HepG2 (cell line): Measurements from ENCODE around the gene NFATC2. TPM values are rescaled to one million over a fixed set of nuclear protein-coding genes. Genes with fewer than 3 reads are reported as not detected.
A peak's percentile ranks its signal among the peaks of the same experiment; 100 is the strongest.

ENCODE experiments used
- EZH2 ChIP-seq: conservative IDR thresholded peaks from 2 replicates; pipeline ENCODE4 v1.6.1; 2012; ENCODE audit warnings: mild to moderate bottlenecking, low read depth, low read length, moderate library complexity
- FOXP1 ChIP-seq, 2 experiments: fragments of 450-650 bp in 1 of 2; IDR thresholded peaks; 2 replicates each; pipeline ENCODE4 v1.6.1; 2017 to 2018; ENCODE audit warnings: antibody characterized with exemption in 1 of 2
- KAT8 ChIP-seq: IDR thresholded peaks from 2 replicates; pipeline ENCODE4 v1.6.1; 2016; ENCODE audit warnings: missing genetic modification reagents, missing compliant biosample characterization
- KLF15 ChIP-seq: sonication (generic); formaldehyde crosslinking; IDR thresholded peaks from 2 replicates; pipeline ENCODE4 v1.8.1; 2023; ENCODE audit warnings: borderline replicate concordance, mild to moderate bottlenecking, inconsistent platforms, missing genetic modification reagents, mixed read lengths
- MYC ChIP-seq: sonication (generic); formaldehyde crosslinking; IDR thresholded peaks from 2 replicates; pipeline ENCODE4 v1.9.0; 2021; ENCODE audit warnings: missing genetic modification reagents, borderline replicate concordance
- PRMT3 ChIP-seq: sonication (generic); formaldehyde crosslinking; IDR thresholded peaks from 2 replicates; pipeline ENCODE4 v1.8.1; 2022; ENCODE audit warnings: low read depth, mild to moderate bottlenecking, moderate library complexity, missing genetic modification reagents, borderline replicate concordance
- SETDB1 ChIP-seq: sonication (generic); formaldehyde crosslinking; IDR thresholded peaks from 2 replicates; pipeline ENCODE4 v1.5.1; 2020; ENCODE audit warnings: missing genetic modification reagents, mild to moderate bottlenecking, borderline replicate concordance
- SMARCC2 ChIP-seq: fragments of 450-650 bp; IDR thresholded peaks from 2 replicates; pipeline ENCODE4 v1.6.1; 2017; ENCODE audit warnings: antibody characterized with exemption, mild to moderate bottlenecking
- WIZ ChIP-seq: sonication (generic); formaldehyde crosslinking; IDR thresholded peaks from 2 replicates; pipeline ENCODE4 v1.5.1; 2020; ENCODE audit warnings: mild to moderate bottlenecking, missing genetic modification reagents
- ZBTB8A ChIP-seq: sonication (generic); formaldehyde crosslinking; IDR thresholded peaks from 2 replicates; pipeline ENCODE4 v1.4.0; 2020; ENCODE audit warnings: mild to moderate bottlenecking, low read depth, missing genetic modification reagents, borderline replicate concordance
- ZNF280D ChIP-seq: sonication (generic); formaldehyde crosslinking; IDR thresholded peaks from 2 replicates; pipeline ENCODE4 v1.5.1; 2020; ENCODE audit warnings: mild to moderate bottlenecking, missing genetic modification reagents
- ZNF382 ChIP-seq: sonication (generic); formaldehyde crosslinking; IDR thresholded peaks from 2 replicates; pipeline ENCODE4 v1.5.0; 2020; ENCODE audit warnings: missing genetic modification reagents, mild to moderate bottlenecking, borderline replicate concordance
- ZNF513 ChIP-seq: sonication (generic); formaldehyde crosslinking; conservative IDR thresholded peaks from 2 replicates; pipeline ENCODE4 v1.5.0; 2020; ENCODE audit warnings: missing genetic modification reagents
- ZNF703 ChIP-seq: sonication (generic); formaldehyde crosslinking; IDR thresholded peaks from 2 replicates; pipeline ENCODE4 v1.5.1; 2020; ENCODE audit warnings: missing genetic modification reagents, mild to moderate bottlenecking, moderate library complexity, borderline replicate concordance
- polyA plus RNA-seq, 8 experiments: library from polyadenylated mRNA; depleted of rRNA in 3 of 8; stranded (reverse) in 7 of 8; unstranded in 1 of 8; fragments of >200 nt; fragmentation: Illumina TruSeq in 4 of 8; extraction: Trizol in 4 of 8; gene quantifications; 2 replicates each; pipeline versions ENCODE4 v1.2.1 to v1.2.3, GENCODE V29; 2011 to 2016; ENCODE audit warnings: low read depth in 4 of 8, missing spikeins in 1 of 8, mixed read lengths in 1 of 8; ENCODE audit not compliant: insufficient read depth in 1 of 8
- total RNA-seq, 5 experiments: library from RNA; depleted of rRNA; stranded (reverse); fragments of >200 nt; fragmentation: Illumina TruSeq; extraction: Trizol; gene quantifications; 2 replicates each; pipeline ENCODE4 v1.2.3, GENCODE V29; 2016; ENCODE audit warnings: low read depth in 1 of 5
- TF ChIP-seq, protein P1 (sequence below): IDR thresholded peaks from 2 replicates; pipeline ENCODE4 v1.6.1; 2016
- TF ChIP-seq, protein P2 (sequence below): sonication (generic); formaldehyde crosslinking; IDR thresholded peaks from 2 replicates; pipeline ENCODE4 v1.4.0; 2020; ENCODE audit warnings: missing genetic modification reagents; ENCODE audit errors: not compliant biosample characterization
- TF ChIP-seq, protein P3 (sequence below): sonication (generic); formaldehyde crosslinking; IDR thresholded peaks from 2 replicates; pipeline ENCODE4 v1.8.0; 2022; ENCODE audit warnings: missing genetic modification reagents, mild to moderate bottlenecking, moderate library complexity, borderline replicate concordance

Gene NFATC2
- total and polyA plus RNA-seq, 2 of the 13 experiments (the other 11 are each of a cell fraction or from before 2014, with no cell fraction given): 1.9 to 3.3 TPM

DNA sequence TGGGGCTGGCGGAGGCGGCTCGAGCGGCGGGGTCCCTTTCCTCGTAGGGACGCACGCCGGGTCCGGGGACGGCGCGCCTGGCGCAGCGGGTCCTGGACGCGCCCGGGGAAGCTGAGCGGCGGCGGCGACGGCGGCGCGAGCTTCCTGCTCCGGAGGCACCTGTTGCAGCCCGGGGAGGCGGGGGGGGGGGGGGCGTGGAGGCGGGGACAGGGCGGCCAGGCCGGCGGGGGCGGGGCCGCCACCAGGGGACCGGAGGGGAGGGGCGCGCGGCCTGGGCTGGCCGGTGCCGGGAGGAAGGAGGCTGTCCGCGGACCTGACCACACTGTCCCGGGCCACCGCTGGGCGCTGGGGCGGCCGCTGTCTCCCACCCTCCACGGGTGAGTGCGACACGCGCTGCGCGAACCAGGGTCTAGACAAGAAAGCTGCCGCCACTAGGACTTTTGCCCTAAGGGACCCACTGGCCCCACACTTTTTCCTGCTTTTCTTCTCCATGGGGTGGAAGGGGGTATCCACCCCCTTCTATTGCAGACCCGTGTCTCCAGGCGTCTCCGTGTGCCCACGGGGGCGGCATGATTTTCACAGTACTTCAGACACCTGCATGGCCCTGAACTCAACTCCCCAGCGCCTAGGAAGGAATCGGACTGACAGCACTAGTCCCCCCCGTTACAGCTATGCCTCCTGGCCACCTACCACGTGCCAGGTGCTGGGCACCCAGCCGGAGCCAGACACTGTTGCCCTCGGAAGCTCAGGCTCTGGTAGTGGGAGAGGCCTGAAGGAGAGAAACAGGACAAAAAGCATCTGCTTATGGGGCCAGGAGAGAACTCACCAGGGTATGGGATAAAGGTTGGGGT lies at the start of gene NFATC2 (continued):
- TF ChIP-seq ZNF280D (CRISPR knock-in tag): no peak
- TF ChIP-seq SETDB1 (CRISPR knock-in tag): no peak
- no peak for TF ChIP-seq ZNF382 (CRISPR knock-in tag)
- no peak for TF ChIP-seq EZH2
- TF ChIP-seq, protein P1, sequence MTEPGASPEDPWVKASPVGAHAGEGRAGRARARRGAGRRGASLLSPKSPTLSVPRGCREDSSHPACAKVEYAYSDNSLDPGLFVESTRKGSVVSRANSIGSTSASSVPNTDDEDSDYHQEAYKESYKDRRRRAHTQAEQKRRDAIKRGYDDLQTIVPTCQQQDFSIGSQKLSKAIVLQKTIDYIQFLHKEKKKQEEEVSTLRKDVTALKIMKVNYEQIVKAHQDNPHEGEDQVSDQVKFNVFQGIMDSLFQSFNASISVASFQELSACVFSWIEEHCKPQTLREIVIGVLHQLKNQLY (CRISPR knock-in tag): no peak
- 0 out of 2 replicates have a peak, but pooled peaks have one; percentile 11 for TF ChIP-seq ZNF703
- no peak for TF ChIP-seq ZBTB8A (CRISPR knock-in tag)
- no peak; the same call in 1 of the 2 replicates for TF ChIP-seq MYC (CRISPR knock-in tag)
- no peak for TF ChIP-seq WIZ (CRISPR knock-in tag)
- no peak for TF ChIP-seq KAT8 (CRISPR knock-in tag)
- TF ChIP-seq PRMT3: no peak
- no peak for TF ChIP-seq ZNF513 (CRISPR knock-in tag)
- no peak for TF ChIP-seq KLF15 (CRISPR knock-in tag)
- TF ChIP-seq, protein P2, sequence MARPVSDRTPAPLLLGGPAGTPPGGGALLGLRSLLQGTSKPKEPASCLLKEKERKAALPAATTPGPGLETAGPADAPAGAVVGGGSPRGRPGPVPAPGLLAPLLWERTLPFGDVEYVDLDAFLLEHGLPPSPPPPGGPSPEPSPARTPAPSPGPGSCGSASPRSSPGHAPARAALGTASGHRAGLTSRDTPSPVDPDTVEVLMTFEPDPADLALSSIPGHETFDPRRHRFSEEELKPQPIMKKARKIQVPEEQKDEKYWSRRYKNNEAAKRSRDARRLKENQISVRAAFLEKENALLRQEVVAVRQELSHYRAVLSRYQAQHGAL (CRISPR knock-in tag): no peak
- TF ChIP-seq, protein P3, sequence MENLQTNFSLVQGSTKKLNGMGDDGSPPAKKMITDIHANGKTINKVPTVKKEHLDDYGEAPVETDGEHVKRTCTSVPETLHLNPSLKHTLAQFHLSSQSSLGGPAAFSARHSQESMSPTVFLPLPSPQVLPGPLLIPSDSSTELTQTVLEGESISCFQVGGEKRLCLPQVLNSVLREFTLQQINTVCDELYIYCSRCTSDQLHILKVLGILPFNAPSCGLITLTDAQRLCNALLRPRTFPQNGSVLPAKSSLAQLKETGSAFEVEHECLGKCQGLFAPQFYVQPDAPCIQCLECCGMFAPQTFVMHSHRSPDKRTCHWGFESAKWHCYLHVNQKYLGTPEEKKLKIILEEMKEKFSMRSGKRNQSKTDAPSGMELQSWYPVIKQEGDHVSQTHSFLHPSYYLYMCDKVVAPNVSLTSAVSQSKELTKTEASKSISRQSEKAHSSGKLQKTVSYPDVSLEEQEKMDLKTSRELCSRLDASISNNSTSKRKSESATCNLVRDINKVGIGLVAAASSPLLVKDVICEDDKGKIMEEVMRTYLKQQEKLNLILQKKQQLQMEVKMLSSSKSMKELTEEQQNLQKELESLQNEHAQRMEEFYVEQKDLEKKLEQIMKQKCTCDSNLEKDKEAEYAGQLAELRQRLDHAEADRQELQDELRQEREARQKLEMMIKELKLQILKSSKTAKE (CRISPR knock-in tag): no peak
- TF ChIP-seq FOXP1 (IDR thresholded peaks at IDR 0.05): no peak
- no peak for TF ChIP-seq FOXP1 (CRISPR knock-in tag; IDR thresholded peaks at IDR 0.05)
- no peak for TF ChIP-seq SMARCC2
